Lung (tissue), 12 donors: ENCODE results near the gene ARRB2. TPM values are rescaled to one million over a fixed set of nuclear protein-coding genes. Genes with fewer than 3 reads are reported as not detected.
A peak's percentile ranks its signal among the peaks of the same experiment; 100 is the strongest.
"Not testable (repeated sequence)": the region's sequence is repeated elsewhere in the genome, so short reads cannot be mapped to it uniquely, and the experiment has no call there.

ENCODE experiments used
- ATAC-seq: fragments of 200-7000 bp; cut with Tn5 transposase; one replicate; pipeline ENCODE4 v1.9.1; 2020; ENCODE audit warnings: moderate number of reproducible peaks; ENCODE audit not compliant: insufficient read depth, low FRiP score
- DNase-seq, 3 donors: peaks; one replicate each; pipeline ENCODE4 v3.0.0-alpha.2; 2013 to 2017
- H3K27ac ChIP-seq, 2 donors: one replicate each; pipeline ENCODE4 v1.5.1; 2013; ENCODE audit warnings: mild to moderate bottlenecking in 2 of 2, moderate library complexity in 2 of 2, control low read depth in 1 of 2, inconsistent platforms in 1 of 2, low read depth in 1 of 2, low read length in 1 of 2
- H3K27me3 ChIP-seq, 3 donors: one replicate each; pipeline ENCODE4 v1.5.1; 2013; ENCODE audit warnings: low read length in 2 of 3; ENCODE audit not compliant: control insufficient read depth in 3 of 3, insufficient read depth in 3 of 3
- H3K36me3 ChIP-seq, 4 donors: one replicate each; pipeline ENCODE4 v1.5.1; 2013; ENCODE audit warnings: low read length in 4 of 4, mild to moderate bottlenecking in 1 of 4, moderate library complexity in 1 of 4; ENCODE audit not compliant: control insufficient read depth in 4 of 4, insufficient read depth in 4 of 4
- H3K4me1 ChIP-seq, 5 donors: one replicate each; pipeline ENCODE4 v1.5.1; 2013; ENCODE audit warnings: low read length in 5 of 5, mild to moderate bottlenecking in 2 of 5, moderate library complexity in 1 of 5; ENCODE audit not compliant: control insufficient read depth in 5 of 5, insufficient read depth in 5 of 5
- H3K4me3 ChIP-seq: one replicate; pipeline ENCODE4 v1.5.1; 2013; ENCODE audit warnings: mild to moderate bottlenecking, control low read depth, moderate library complexity
- H3K9ac ChIP-seq, 2 donors: one replicate each; pipeline ENCODE4 v1.5.1; 2013; ENCODE audit warnings: low read length in 2 of 2, control low read depth in 1 of 2; ENCODE audit not compliant: insufficient read depth in 1 of 2
- H3K9me3 ChIP-seq, 4 donors: one replicate each; pipeline ENCODE4 v1.5.1; 2013; ENCODE audit warnings: low read length in 3 of 4, mild to moderate bottlenecking in 1 of 4, moderate library complexity in 1 of 4; ENCODE audit not compliant: control insufficient read depth in 4 of 4, insufficient read depth in 3 of 4
- WGBS, 2 donors: extraction: QIAGEN DNeasy Blood & Tissue Kit; methylation state at CpG; one replicate each; pipeline ENCODE4 v1.1.7; 2013; 5-methylcytosine and 5-hydroxymethylcytosine counted together
- polyA plus RNA-seq, 2 donors: library from polyadenylated mRNA; stranded (reverse); fragments of 200-250 nt; gene quantifications; one replicate each; pipeline ENCODE4 v1.2.1, GENCODE V29; 2013
- total RNA-seq, 2 donors: library from RNA; depleted of rRNA in 1 of 2; stranded (reverse); fragments of >200 nt in 1 of 2; gene quantifications; one replicate each; pipeline ENCODE4 v1.2.1, GENCODE V29; 2014 to 2021
- TF ChIP-seq, protein P1 (sequence below): IDR thresholded peaks from 2 replicates; pipeline ENCODE4 v1.5.1; 2012; ENCODE audit warnings: mild to moderate bottlenecking; ENCODE audit errors: control extremely low read depth, extremely low read depth
- donor health status: control.
- donor health status: control.
- donor health status: Bipolar disorder and iron deficiency.
- donor health status: healthy.
- donor health status: DM: yes; HTN: yes; CAD: no.

The ARRB2 gene
- total and polyA plus RNA-seq, 4 donors: 27.2 to 222 (median 142) TPM

DNA sequence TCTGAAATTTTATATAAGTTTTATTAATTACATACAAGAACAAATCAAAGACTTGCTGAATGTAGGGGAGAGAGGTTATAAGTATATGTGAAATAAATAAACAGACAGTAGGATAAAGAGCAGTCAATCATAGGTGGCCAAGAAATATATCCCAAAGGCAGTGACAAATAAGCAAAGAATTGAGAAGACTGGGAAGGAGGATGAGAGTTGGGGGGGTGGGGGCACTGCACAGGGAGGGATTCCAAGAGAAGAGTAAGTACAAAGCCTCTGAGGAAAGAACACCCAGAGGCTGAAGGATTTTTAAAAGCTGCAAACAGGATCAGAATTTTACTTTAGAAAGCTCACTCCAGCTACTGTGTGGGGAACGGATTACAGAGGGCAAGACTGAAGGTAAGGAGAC lies 9.3 kb upstream of the ARRB2 start:
- DNase-seq: no peak
- TF ChIP-seq, protein P1, sequence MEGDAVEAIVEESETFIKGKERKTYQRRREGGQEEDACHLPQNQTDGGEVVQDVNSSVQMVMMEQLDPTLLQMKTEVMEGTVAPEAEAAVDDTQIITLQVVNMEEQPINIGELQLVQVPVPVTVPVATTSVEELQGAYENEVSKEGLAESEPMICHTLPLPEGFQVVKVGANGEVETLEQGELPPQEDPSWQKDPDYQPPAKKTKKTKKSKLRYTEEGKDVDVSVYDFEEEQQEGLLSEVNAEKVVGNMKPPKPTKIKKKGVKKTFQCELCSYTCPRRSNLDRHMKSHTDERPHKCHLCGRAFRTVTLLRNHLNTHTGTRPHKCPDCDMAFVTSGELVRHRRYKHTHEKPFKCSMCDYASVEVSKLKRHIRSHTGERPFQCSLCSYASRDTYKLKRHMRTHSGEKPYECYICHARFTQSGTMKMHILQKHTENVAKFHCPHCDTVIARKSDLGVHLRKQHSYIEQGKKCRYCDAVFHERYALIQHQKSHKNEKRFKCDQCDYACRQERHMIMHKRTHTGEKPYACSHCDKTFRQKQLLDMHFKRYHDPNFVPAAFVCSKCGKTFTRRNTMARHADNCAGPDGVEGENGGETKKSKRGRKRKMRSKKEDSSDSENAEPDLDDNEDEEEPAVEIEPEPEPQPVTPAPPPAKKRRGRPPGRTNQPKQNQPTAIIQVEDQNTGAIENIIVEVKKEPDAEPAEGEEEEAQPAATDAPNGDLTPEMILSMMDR: no peak
- 88 to 90% methylated on average over 1 of the region's 1 CpG for WGBS, 2 donors
- Histone ChIP-seq H3K27ac (no peak overlapping the region), H3K9me3 (no peaks in the 10 kb centered on the region), H3K9ac (no peak overlapping the region), H3K36me3 (peaks cover 0 to 2% (median 0%) of the 10 kb centered on the region in 4 donors), H3K4me1 (peaks cover 0 to 10% (median 8%) of the 10 kb centered on the region in 5 donors), H3K27me3 (no peaks in the 10 kb centered on the region), H3K4me3 (no peak overlapping the region)
- ATAC-seq: no peak

GRCh38 chr17:4703330-4703691 lies 7.1 kb upstream of the ARRB2 start:
- 8% methylated on average over 15 of the region's 15 CpGs for WGBS, 2 donors

GRCh38 chr17:4704574-4704907 lies 5.9 kb upstream of the ARRB2 start:
- Histone ChIP-seq H3K4me3 (peak overlapping the region; percentile 92), H3K9ac (peak overlapping the region in 1 of 2 donors; percentile 87), H3K4me1 (peaks cover 0 to 10% (median 8%) of the 10 kb centered on the region in 5 donors)
- not testable (repeated sequence) for H3K36me3 ChIP-seq, ATAC-seq, H3K9me3 ChIP-seq, DNase-seq, H3K27ac ChIP-seq, H3K27me3 ChIP-seq
- 50 to 54% methylated on average over 14 of the region's 14 CpGs for WGBS, 2 donors

More at GRCh38 chr17:4703330-4703691, 7.1 kb upstream of the ARRB2 start:
- Histone ChIP-seq H3K27me3 (no peaks in the 10 kb centered on the region), H3K4me3 (peak overlapping the region; percentile 92), H3K36me3 (no peaks in the 10 kb centered on the region), H3K9me3 (no peaks in the 10 kb centered on the region), H3K27ac (peak overlapping the region in 1 of 2 donors; percentile 84), H3K9ac (peak overlapping the region; percentile 64 to 73), H3K4me1 (peaks cover 0 to 10% (median 8%) of the 10 kb centered on the region in 5 donors)
- TF ChIP-seq, protein P1: no peak
- ATAC-seq (no peak), DNase-seq (no peak)

GRCh38 chr17:4704991-4705390 lies 5.4 kb upstream of the ARRB2 start:
- WGBS, 2 donors: 97 to 99% methylated on average over 15 of the region's 15 CpGs
- TF ChIP-seq, protein P1: no peak
- DNase-seq (no peak), ATAC-seq (no peak)
- Histone ChIP-seq H3K9ac (no peak overlapping the region), H3K27me3 (no peaks in the 10 kb centered on the region), H3K36me3 (no peaks in the 10 kb centered on the region), H3K4me1 (peaks cover 0 to 14% (median 8%) of the 10 kb centered on the region in 5 donors), H3K4me3 (no peak overlapping the region), H3K9me3 (no peaks in the 10 kb centered on the region), H3K27ac (no peak overlapping the region)
